Measurements from ENCODE around the gene MKLN1. TPM values are rescaled to one million over a fixed set of nuclear protein-coding genes. Genes with fewer than 3 reads are reported as not detected.

The MKLN1 gene
- total RNA-seq, 1 experiment from 2014 or later = 48.5 TPM

DNA sequence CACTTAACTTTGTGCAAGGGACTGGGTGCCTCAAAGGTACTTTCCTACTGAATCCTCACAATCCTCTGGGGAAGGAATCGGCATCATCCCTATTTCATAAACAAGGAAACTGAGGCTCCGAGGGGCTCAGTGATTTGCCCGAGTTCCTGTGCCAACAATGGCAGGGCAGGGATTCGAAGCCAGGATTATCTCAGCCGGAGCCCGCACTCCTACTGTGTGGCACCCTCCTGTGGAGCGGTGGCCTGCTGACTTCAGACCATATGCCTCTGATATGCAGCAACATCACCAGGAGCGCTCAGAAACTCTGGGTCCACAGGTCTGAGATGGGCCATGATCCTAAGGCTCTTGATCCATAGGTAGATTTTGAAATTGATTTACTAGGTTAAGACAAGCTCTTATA, 182.1 kb downstream of the MKLN1 start:
- RAD21 ChIA-PET (ENCODE audit: low non-redundant PET in 1 of 2, low total read pairs in 2 of 2, uncharacterized antibody in 2 of 2, unreplicated experiment in 2 of 2) = no interaction called here
- intact Hi-C loops (cut with micrococcal nuclease) = no loop called here
- CTCF ChIA-PET = interaction anchor here (1.7 kb wide), 1 partner anchor 37 kb away, joined by 4 read pairs; no protein-coding TSS in a partner anchor

More for the DNA sequence above, 182.1 kb downstream of the MKLN1 start:
- Histone ChIP-seq H3K9me3 (ENCODE audit: control insufficient read depth in 1 of 2, insufficient read depth in 1 of 2, low read depth in 1 of 2, low read length in 2 of 2) (no peaks in the 10 kb centered on the region), H3K79me2 (ENCODE audit: insufficient read depth, low read length) (peaks cover 5% of the 10 kb centered on the region; the same call in 1 of the 2 replicates), H2AFZ (ENCODE audit: low read depth, low read length, poor library complexity, severe bottlenecking) (no peak overlapping the region), H3K9me2 (ENCODE audit: insufficient read depth) (no peaks in the 10 kb centered on the region), H3K27ac (ENCODE audit: low read depth, low read length) (no peak overlapping the region), H3K4me1 (ENCODE audit: control insufficient read depth in 1 of 2, insufficient read depth in 2 of 2, low read length in 2 of 2) (peaks cover 8 to 17% of the 10 kb centered on the region in 2 experiments), H3K36me3 (ENCODE audit: control insufficient read depth in 1 of 2, insufficient read depth in 2 of 2, low read length in 2 of 2) (peaks cover 0 to 8% of the 10 kb centered on the region in 2 experiments; a peak in 1 of 4 replicates), H3K9ac (ENCODE audit: low read length) (no peak overlapping the region), H4K20me1 (ENCODE audit: insufficient read depth) (no peaks in the 10 kb centered on the region), H3K4me3 (replicated peaks in 1 of 2; ENCODE audit: low read depth in 1 of 2, low read length in 2 of 2) (no peak overlapping the region), H3K4me2 (ENCODE audit: low read length) (no peak overlapping the region), H3K27me3 (ENCODE audit: insufficient read depth, low read length) (no peaks in the 10 kb centered on the region)
- no peak for DNase-seq (ENCODE audit: low read depth, low spot score)
- ATAC-seq = no peak
- no peak for TF ChIP-seq CTCF (IDR thresholded peaks at IDR 0.05 in 2 of 3, conservative IDR thresholded peaks at IDR 0.05 in 1 of 3; ENCODE audit: borderline replicate concordance in 1 of 3, insufficient read depth in 1 of 3, low read depth in 2 of 3, low read length in 2 of 3)
- no peak for TF ChIP-seq SIN3A (IDR thresholded peaks at IDR 0.05; ENCODE audit: low read depth)
- TF ChIP-seq ZNF274 (IDR thresholded peaks at IDR 0.05; ENCODE audit: low read depth, low read length) = no peak
- no peak for TF ChIP-seq CBX3 (IDR thresholded peaks at IDR 0.05; ENCODE audit: low read depth)
- TF ChIP-seq JUND (IDR thresholded peaks at IDR 0.05) = no peak
- no peak for TF ChIP-seq EZH2phosphoT487 (IDR thresholded peaks at IDR 0.05; ENCODE audit: borderline replicate concordance)
- no peak for TF ChIP-seq MAX (IDR thresholded peaks at IDR 0.05)
- no peak for TF ChIP-seq SRF (IDR thresholded peaks at IDR 0.05; ENCODE audit: low read depth)
- TF ChIP-seq ZFX (IDR thresholded peaks at IDR 0.05) = no peak
- no peak for TF ChIP-seq FOSL1 (IDR thresholded peaks at IDR 0.05; ENCODE audit: low read depth)
- TF ChIP-seq TCF7L2 (IDR thresholded peaks at IDR 0.05; ENCODE audit: borderline replicate concordance, extremely low read depth, insufficient read depth, insufficient read length) = no peak
- no peak for TF ChIP-seq ZBTB33 (IDR thresholded peaks at IDR 0.05; ENCODE audit: extremely low read depth, insufficient replicate concordance, low read length)
- no peak for TF ChIP-seq SP1 (IDR thresholded peaks at IDR 0.05; ENCODE audit: low read depth)
- no TSS peak for BruUV-seq (replicated peaks)
- POLR2A ChIA-PET = no interaction called here

All from HCT116 (cell line).